ENCODE measurements around the gene CCDC40. TPM values are rescaled to one million over a fixed set of nuclear protein-coding genes. Genes with fewer than 3 reads are reported as not detected.
"Not testable (repeated sequence)": the region's sequence is repeated elsewhere in the genome, so short reads cannot be mapped to it uniquely, and the experiment has no call there.

Gene CCDC40
- total RNA-seq, 2 experiments from 2014 or later = 0.20 to 0.84 TPM

DNA sequence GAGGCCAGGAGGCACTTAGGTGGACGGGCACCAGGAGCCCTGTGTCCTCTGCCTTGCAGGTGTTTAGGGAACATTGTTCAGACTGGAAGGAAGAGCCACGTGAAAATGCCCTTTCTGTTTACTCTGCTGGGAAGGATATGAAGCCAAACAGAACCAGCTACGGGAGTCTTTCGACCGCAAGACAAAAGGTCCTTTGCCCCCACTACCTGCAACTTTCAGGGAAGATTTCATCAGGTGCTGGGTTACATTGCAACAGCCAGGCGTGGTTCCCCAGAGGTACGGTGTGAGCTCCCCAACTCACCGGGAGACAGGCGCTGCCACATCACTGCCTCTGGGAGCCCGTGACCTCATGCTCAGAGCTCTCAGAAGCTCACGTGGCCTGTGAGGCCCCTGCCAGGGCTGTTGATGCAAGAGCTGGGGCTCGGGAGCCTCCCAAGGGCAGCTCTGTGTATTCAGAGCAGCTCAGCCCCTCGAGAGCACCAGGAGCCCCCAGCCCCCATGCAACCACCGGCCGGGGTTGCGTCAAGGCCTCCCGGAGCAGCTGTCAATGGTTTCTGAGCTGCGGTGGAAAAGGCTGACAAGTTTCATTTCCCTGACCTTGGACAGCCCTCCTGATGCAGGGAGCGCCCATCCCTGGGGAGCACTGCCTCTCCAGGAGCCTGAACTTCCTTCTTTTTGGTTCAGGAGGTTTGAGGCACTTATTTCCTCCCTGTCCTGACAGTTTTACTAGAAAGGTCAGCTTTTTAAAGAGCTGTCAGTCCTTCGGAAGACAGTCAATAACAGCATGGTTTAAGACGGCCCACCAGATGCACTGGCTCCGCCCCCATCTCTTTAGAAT lies 42.8 kb upstream of the CCDC40 start:
- Mint-ChIP-seq H3K4me1 (peaks cover 50% of the 10 kb centered on the region), H3K27ac (peak overlapping the region; percentile 52), H3K27me3 (peaks cover 11% of the 10 kb centered on the region), H3K4me3 (peak overlapping the region; percentile 27), H3K9me3 (ENCODE audit: low read depth) (no peaks in the 10 kb centered on the region), H3K36me3 (no peaks in the 10 kb centered on the region)
- CTCF ChIA-PET = interaction anchor here (0.8 to 4.6 kb wide), 14 partner anchors 13 to 253 kb away, joined by 3 to 34 read pairs (median 4); partner anchors contain the start of genes CBX4, CBX8 and GAA
- ATAC-seq (no peak), DNase-seq (peak; percentile 59)

DNA sequence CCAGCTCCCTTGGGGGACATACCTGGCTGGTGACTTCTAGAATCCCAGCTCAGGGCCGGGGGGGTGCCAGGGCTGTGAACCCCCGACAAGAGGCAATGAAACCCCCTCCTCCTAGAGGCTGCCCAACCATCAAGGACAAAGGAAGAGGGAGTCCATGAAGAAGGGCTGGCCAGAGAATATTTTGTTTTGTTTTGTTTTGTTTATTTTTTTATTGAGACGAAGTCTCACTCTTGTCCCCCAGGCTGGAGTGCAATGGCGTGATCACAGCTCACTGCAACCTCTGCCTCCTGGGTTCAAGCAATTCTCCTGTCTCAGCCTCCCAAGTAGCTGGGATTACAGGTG lies 42.2 kb upstream of the CCDC40 start:
- H3K4me1 Mint-ChIP-seq = peaks cover 51% of the 10 kb centered on the region
- not testable (repeated sequence) for H3K36me3 Mint-ChIP-seq; H3K27ac Mint-ChIP-seq; ATAC-seq; H3K9me3 Mint-ChIP-seq (ENCODE audit: low read depth); DNase-seq; H3K27me3 Mint-ChIP-seq; H3K4me3 Mint-ChIP-seq
- CTCF ChIA-PET = interaction anchor here (0.8 to 4.6 kb wide), 11 partner anchors 13 to 254 kb away, joined by 3 to 34 read pairs (median 3); partner anchors contain the start of gene CBX4

DNA sequence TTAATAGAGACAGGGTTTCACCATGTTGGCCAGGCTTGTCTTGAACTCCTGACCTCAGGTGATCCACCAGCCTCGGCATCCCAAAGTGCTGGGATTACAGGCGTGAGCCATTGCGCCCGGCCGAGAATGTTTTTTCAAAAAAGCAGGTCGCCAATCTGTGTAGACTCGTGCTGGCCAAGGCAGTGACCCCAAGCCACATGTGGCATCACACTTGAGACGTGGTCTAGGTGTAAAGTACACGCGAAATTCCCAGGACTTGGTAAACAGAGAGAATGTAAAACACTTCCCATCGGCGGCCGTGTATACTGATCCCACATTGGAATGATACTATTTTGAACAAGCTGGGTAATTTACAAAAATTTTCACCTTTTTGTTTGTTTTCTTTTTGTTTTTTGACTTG lies 41.8 kb upstream of the CCDC40 start:
- no peak overlapping the region for H3K27ac Mint-ChIP-seq
- no peak for ATAC-seq
- CTCF ChIA-PET = interaction anchor here (1.0 to 4.6 kb wide), 8 partner anchors 12 to 254 kb away, joined by 3 to 34 read pairs (median 4); partner anchors contain the start of gene CBX4

DNA sequence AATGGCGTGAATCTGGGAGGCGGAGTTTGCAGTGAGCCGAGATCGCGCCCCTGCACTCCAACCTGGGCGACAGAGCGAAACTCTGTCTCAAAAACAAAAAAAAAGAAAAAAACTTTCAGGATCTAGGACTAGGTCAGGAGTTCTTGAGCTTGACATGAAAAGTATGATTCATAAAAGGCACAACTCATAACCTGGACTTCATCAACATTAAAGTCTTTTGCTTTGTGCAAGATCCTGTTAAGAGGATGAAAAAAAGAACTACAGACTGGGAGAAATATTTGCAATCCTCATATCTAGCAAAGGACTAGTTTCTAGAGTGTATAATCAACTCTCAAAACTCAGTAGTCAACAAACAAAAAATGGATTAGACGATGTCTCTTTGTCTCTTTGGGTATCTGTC lies 40.7 kb upstream of the CCDC40 start:
- DNase-seq (no peak), ATAC-seq (no peak)
- CTCF ChIA-PET = interaction anchor here (1.2 to 4.6 kb wide), 3 partner anchors 11 to 250 kb away, joined by 3 to 34 read pairs (median 5); partner anchors contain the start of gene CBX4
- H3K27ac Mint-ChIP-seq = no peak overlapping the region
- H3K36me3 Mint-ChIP-seq = no peaks in the 10 kb centered on the region
- peaks cover 4% of the 10 kb centered on the region for H3K27me3 Mint-ChIP-seq
- H3K4me3 Mint-ChIP-seq = no peak overlapping the region
- H3K4me1 Mint-ChIP-seq = peaks cover 51% of the 10 kb centered on the region
- no peaks in the 10 kb centered on the region for H3K9me3 Mint-ChIP-seq (ENCODE audit: low read depth)

More for the DNA sequence above, 41.8 kb upstream of the CCDC40 start:
- no peak for DNase-seq
- Mint-ChIP-seq H3K27me3 (peaks cover 7% of the 10 kb centered on the region), H3K36me3 (no peaks in the 10 kb centered on the region), H3K4me3 (no peak overlapping the region), H3K4me1 (peaks cover 51% of the 10 kb centered on the region), H3K9me3 (ENCODE audit: low read depth) (no peaks in the 10 kb centered on the region)

GRCh38 chr17:79996291-79996690 lies 40.2 kb upstream of the CCDC40 start:
- CTCF ChIA-PET = interaction anchor here (1.0 to 4.6 kb wide), 6 partner anchors 10 to 251 kb away, joined by 3 to 46 read pairs (median 5); partner anchors contain the start of genes CBX4 and GAA
- Mint-ChIP-seq H3K4me3 (no peak overlapping the region), H3K27ac (peak overlapping the region; percentile 95), H3K36me3 (no peaks in the 10 kb centered on the region), H3K4me1 (peaks cover 51% of the 10 kb centered on the region), H3K9me3 (ENCODE audit: low read depth) (no peaks in the 10 kb centered on the region), H3K27me3 (peaks cover 4% of the 10 kb centered on the region)
- ATAC-seq (no peak), DNase-seq (no peak)

- Mint-ChIP-seq H3K27ac (peak overlapping the region; percentile 95), H3K4me1 (peaks cover 50% of the 10 kb centered on the region), H3K9me3 (ENCODE audit: low read depth) (no peaks in the 10 kb centered on the region), H3K4me3 (peak overlapping the region; percentile 58), H3K36me3 (no peaks in the 10 kb centered on the region), H3K27me3 (peaks cover 4% of the 10 kb centered on the region)
- DNase-seq (peak; percentile 90), ATAC-seq (peak; percentile 99)
- CTCF ChIA-PET = interaction anchor here (0.7 to 3.7 kb wide), 4 partner anchors 10 to 104 kb away, joined by 3 to 46 read pairs (median 4); partner anchors contain the start of gene GAA
Measured at GRCh38 chr17:79997011-79997660, 39.3 kb upstream of the CCDC40 start.

DNA sequence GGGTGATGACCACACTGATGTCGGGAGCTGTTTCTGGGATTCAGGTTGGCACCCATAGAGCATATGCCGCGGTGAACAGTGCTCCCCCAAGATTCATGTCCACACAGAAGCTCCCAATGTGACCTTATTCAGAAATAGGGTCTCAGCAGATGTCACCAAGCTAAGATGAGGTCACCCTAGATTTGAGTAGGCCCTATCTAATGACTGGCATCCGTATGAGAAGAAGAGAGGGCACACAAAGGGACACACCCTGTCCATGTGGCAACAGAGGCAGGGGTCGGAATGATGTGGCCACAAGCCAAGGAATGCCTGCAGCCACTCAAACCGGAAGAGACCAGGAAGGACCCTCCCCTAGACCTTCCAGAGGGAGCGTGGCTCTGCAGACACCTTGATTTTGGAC lies 36.3 kb upstream of the CCDC40 start:
- ATAC-seq (no peak), DNase-seq (no peak)
- H3K36me3 Mint-ChIP-seq = no peaks in the 10 kb centered on the region
- H3K9me3 Mint-ChIP-seq (ENCODE audit: low read depth) = no peaks in the 10 kb centered on the region
- H3K27me3 Mint-ChIP-seq = no peaks in the 10 kb centered on the region
- CTCF ChIA-PET = interaction anchor here (1.3 to 1.4 kb wide), 3 partner anchors 8 to 161 kb away, joined by 4 to 5 read pairs (median 5); partner anchors contain the start of gene CBX4
- H3K4me3 Mint-ChIP-seq = no peak overlapping the region
- no peak overlapping the region for H3K27ac Mint-ChIP-seq
- H3K4me1 Mint-ChIP-seq = peaks cover 28% of the 10 kb centered on the region

DNA sequence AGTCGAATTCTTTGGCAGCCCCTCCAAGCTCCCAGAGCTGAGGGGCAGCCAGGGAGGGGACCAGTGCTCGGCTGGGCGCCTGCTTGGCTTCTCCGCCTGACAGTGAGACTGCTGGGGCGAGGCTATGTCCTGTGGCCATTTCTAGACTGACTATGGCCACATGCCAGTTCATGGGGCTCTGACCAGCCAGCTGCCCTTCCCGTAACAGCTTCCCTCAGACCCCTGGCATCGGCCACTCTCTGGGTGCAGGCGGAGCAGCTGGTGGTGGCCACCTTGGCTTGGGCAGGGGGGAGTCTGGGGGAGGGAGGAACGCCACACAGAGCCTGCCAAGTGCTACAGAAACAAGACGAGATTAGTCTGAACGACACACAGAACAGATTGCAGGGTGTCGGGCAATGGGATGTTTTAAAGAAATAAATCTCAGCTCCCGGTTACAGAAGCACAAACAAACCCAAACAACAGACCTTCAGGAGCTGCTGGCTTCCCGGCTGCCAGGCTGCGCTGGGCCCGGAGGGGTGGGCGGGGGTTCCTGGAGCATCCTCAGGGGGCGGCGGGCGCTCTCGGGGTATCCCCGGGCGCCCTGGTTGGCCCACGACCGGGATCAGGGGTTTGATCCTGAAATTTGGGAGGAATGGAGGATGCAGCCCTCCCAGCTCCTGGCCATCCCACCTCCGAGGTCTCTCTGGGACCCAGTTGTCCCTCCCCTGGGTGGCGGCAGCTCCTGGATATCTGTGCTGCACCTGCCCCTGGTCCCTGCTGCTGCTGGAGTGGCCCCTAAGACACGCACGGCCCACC lies 35.3 kb upstream of the CCDC40 start:
- Mint-ChIP-seq H3K9me3 (ENCODE audit: low read depth) (no peaks in the 10 kb centered on the region), H3K36me3 (no peaks in the 10 kb centered on the region)
- DNase-seq = no peak

DNA sequence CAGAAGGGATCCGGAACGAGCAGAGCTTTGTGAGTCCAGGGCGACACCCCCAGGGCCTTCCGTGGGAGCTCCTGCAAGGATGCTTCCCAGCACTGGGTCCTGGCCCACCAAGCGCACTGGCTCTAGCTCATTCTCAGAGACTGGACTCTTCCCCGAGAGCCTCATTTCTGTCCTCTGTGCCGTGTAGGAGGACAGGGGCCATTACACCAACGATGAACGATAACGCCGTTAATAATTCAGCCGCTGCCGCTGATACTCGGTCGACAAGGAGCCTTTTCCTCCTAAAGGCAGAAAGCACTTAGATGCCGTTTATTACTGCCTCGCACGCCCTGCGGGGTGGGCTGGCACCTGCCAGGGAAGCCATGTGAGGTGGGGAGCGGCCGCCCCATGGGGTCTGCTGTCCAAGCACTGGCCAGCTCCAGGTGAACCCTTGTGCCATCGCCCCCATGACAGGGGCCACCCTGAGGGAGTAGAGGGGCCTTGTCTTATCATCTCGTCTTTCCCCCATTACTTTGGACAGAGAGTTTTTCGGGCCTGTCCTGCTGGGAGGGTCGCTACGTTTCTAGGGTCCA lies 34.3 kb upstream of the CCDC40 start:
- DNase-seq (no peak), ATAC-seq (no peak)
- no peaks in the 10 kb centered on the region for H3K27me3 Mint-ChIP-seq
- H3K27ac Mint-ChIP-seq = no peak overlapping the region
- CTCF ChIA-PET = interaction anchor here (1.1 kb wide), 1 partner anchor 32 kb away, joined by 3 read pairs; no protein-coding TSS in a partner anchor
- H3K4me3 Mint-ChIP-seq = no peak overlapping the region
- H3K36me3 Mint-ChIP-seq = no peaks in the 10 kb centered on the region
- H3K9me3 Mint-ChIP-seq (ENCODE audit: low read depth) = no peaks in the 10 kb centered on the region
- H3K4me1 Mint-ChIP-seq = peaks cover 14% of the 10 kb centered on the region

More for the DNA sequence above, 35.3 kb upstream of the CCDC40 start:
- ATAC-seq = no peak
- no peak overlapping the region for H3K4me3 Mint-ChIP-seq
- peaks cover 23% of the 10 kb centered on the region for H3K4me1 Mint-ChIP-seq
- CTCF ChIA-PET = interaction anchor here (1.3 to 1.4 kb wide), 2 partner anchors 7 to 159 kb away, joined by 4 to 5 read pairs; no protein-coding TSS in a partner anchor
- no peaks in the 10 kb centered on the region for H3K27me3 Mint-ChIP-seq
- H3K27ac Mint-ChIP-seq = no peak overlapping the region

- H3K27ac Mint-ChIP-seq = no peak overlapping the region
- peaks cover 8% of the 10 kb centered on the region for H3K4me1 Mint-ChIP-seq
- no peak overlapping the region for H3K4me3 Mint-ChIP-seq
- CTCF ChIA-PET = interaction anchor here (1.1 kb wide), 1 partner anchor 33 kb away, joined by 3 read pairs; no protein-coding TSS in a partner anchor
- no peak for ATAC-seq
- no peak for DNase-seq
- H3K27me3 Mint-ChIP-seq = no peaks in the 10 kb centered on the region
- no peaks in the 10 kb centered on the region for H3K36me3 Mint-ChIP-seq
- no peaks in the 10 kb centered on the region for H3K9me3 Mint-ChIP-seq (ENCODE audit: low read depth)
Measured at GRCh38 chr17:80002690-80003490, 33.6 kb upstream of the CCDC40 start.

DNA sequence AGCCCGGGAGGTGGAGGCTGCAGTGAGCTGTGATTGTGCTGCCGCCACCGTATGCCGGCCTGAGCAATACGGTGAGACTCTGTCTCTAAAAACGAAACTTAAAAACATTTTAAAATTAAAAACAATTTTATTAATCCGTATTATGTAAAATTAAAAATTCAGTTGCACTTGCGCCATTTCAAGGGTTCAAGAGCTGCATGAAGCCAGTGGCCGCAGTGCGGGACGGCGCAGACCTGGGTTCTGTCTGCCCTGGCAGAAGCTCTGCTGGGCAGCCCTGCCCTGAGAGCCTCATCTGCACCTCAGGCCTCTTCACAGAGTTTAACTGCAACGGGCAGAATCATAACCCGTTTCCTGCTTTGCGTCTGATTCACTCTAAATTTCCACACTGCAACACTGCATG lies 32.5 kb upstream of the CCDC40 start:
- Mint-ChIP-seq H3K27ac (no peak overlapping the region), H3K4me3 (no peak overlapping the region), H3K27me3 (no peaks in the 10 kb centered on the region), H3K36me3 (no peaks in the 10 kb centered on the region), H3K9me3 (ENCODE audit: low read depth) (no peaks in the 10 kb centered on the region), H3K4me1 (peaks cover 1% of the 10 kb centered on the region)
- ATAC-seq = no peak
- CTCF ChIA-PET = interaction anchor here (3.3 kb wide), 1 partner anchor 97 kb away, joined by 11 read pairs; the partner anchor contains the start of gene GAA
- DNase-seq = no peak
